ENCODE data around the gene ZNF652.
"Not testable (repeated sequence)": the region's sequence is repeated elsewhere in the genome, so short reads cannot be mapped to it uniquely, and the experiment has no call there.

Gene ZNF652

GRCh38 chr17:49298371-49298976, 63.6 kb downstream of the ZNF652 start:
- no peak for DNase-seq

- DNase-seq = no peak
Observed at GRCh38 chr17:49297141-49297540, 64.9 kb downstream of the ZNF652 start.

- no peak for DNase-seq
Observed at GRCh38 chr17:49294122-49294521, 67.9 kb downstream of the ZNF652 start.

DNA sequence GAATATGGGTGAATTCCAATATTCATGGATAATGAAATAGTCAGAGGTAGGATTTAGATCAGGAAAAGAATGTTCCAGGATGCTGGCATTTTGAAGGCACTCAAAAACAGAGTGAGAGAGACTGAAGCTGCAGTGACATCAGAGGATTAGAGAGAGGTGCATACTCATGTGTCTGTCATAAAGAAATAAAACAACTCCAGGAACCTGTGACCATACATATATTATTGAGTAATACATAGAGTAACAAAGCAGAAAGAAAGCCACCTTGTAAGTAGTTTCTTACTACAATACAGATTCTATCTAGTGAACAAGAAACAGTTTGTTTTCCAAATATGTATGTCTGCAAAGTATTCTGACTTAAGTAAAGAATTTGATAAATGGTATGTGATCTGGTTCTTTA, 69.1 kb downstream of the ZNF652 start:
- DNase-seq = no peak

GRCh38 chr17:49291929-49292328, 70.1 kb downstream of the ZNF652 start:
- no peak for DNase-seq

GRCh38 chr17:49290690-49291359, 71.2 kb downstream of the ZNF652 start:
- DNase-seq = no peak

DNA sequence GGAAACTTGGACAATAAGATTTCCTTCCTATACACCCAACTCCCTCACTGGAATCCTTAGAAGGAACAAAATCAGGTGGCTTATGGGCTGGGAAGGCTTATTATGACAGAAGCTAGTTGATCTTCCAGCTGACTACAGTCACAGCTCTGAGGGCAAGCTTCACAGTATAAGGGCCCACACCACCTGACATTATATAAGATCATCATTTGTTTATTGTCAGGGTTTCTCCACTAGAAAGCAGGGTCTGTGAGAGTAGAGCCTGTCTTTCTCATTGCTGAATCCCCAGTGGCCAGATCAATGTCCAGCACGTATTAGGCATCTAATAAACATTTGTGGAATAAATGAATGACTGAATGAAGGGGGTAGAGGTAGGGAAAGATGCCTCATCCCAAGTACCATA, 73.7 kb downstream of the ZNF652 start:
- no peak for DNase-seq

DNA sequence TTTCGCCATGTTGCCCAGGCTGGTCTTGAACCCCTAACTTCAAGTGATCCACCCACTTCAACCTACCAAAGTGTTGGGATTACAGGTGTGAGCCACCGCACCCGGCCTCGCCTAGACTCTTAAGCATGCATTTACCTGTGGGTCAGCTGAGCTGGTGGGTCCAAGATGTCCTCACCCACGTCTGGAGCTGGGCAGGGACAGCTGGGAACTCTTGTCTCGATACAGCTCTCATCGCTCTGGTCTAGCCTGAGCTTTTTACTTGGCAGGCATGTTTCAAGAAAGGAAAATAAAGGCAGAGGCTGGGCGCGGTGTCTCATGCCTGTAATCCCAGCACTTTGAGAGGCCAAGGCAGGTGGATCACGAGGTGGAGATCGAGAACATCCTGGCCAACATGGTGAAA, 74.6 kb downstream of the ZNF652 start:
- DNase-seq = no peak

DNA sequence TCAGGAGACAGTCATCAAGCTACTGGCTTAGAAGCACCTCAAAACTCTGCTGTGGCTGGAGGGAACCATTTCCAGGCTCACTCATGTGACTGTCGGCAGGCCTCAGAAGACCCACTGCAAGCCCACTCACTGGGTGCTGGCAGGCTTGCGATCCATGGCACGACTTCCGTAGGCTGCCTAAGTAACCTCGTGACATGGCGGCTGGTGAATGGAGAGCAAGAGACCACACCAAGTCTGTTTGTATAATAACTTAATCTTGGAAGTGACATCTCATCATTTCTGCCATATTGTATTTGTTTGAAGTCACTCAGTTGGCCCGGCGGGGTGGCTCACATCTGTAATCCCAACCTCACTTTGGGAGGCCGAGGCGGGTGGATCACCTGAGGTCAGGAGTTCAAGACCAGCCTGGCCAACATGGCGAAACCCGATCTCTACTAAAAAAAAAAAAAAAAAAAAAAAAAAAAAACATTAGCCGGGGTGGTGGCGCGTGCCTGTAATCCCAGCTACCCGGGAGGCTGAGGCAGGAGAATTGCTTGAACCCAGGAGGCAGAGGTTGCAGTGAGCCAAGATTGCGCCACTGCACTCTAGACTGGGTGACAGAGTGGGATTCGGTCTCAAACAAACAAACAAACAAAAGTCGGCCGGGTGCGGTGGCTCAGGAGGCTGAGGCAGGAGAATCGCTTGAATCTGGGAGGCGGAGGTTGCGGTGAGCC, 75.6 kb downstream of the ZNF652 start:
- not testable (repeated sequence) for DNase-seq

- DNase-seq = no peak
Observed at GRCh38 chr17:49285716-49286115, 76.3 kb downstream of the ZNF652 start.

GRCh38 chr17:49280918-49281317, 81.1 kb downstream of the ZNF652 start:
- DNase-seq = no peak

GRCh38 chr17:49280061-49280460, 82.0 kb downstream of the ZNF652 start:
- no peak for DNase-seq

DNA sequence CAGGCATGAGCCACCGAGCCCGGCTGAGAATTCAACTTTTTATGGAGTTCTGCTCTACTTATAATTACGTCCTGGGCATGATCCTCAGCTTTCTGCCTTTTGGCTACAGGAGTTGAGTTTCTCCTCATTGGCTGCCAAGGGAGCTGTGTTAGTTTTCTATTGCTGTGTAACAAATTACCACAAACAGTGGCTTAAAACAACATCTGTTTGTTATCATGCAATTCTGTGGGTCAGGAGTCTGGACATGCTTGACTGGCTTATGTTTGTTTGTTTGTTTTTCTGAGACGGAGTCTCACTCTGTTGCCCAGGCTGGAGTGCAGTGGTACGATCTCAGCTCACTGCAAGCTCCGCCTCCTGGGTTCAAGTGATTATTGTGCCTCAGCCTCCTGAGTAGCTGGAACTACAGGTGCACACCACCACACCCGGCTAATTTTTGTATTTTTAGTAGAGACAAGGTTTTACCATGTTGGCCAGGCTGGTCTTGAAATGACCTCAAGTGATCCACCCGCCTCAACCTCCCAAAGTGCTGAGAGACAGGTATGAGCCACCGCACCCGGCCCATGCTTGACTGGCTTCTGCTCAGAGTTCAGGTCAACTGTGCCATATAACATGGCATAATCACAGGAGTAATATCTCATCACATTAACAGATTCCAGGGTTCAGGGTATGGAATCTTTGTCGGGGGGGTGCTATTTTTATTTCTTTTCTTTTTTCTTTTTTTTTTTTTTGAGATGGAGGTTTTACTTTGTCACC, 82.6 kb downstream of the ZNF652 start:
- not testable (repeated sequence) for DNase-seq

GRCh38 chr17:49278076-49278475, 84.0 kb downstream of the ZNF652 start:
- DNase-seq = no peak

DNA sequence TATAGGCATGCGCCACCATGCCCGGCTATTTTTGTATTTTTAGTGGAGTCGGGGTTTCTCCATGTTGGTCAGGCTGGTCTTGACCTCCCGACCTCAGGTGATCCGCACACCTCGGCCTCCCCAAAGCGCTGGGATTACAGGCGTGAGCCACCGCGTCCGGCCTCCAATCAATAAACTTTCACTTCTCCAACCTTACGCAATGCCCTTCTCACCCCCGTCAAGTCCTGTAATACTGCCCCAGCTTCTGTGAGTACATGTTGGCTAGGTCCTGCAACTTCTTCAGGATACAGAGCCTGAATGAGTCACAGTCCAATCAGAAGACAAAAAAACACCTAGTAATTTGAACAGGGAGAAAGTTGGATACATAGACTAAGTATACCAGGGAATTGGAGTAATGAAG, 84.4 kb downstream of the ZNF652 start:
- no peak for DNase-seq

- not testable (repeated sequence) for DNase-seq
Observed at GRCh38 chr17:49275981-49276380, 86.1 kb downstream of the ZNF652 start.

- DNase-seq = no peak
Observed at GRCh38 chr17:49269356-49269755, 92.7 kb downstream of the ZNF652 start.

DNA sequence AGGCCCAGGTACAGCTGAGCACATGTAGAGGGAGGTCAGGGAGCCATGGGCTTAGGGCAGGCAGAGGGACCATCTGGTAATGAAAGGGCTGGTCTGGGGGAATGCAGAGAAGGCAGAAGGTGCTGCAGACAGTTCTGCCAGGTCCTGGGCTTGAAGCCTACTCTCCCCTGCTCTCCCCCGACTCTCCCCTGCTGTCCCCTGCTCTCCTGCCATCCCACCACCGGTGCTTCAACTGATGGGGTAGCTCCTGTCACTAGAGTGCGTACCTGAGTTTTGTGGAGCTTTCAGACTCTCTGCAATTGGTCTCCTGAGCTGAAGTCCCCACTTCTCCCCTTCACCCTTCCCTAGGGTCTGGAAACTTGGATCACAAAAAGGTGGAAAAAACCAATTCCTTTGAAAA, 94.1 kb downstream of the ZNF652 start:
- DNase-seq = no peak

- DNase-seq = no peak
Observed at GRCh38 chr17:49266233-49266632, 95.8 kb downstream of the ZNF652 start.

DNA sequence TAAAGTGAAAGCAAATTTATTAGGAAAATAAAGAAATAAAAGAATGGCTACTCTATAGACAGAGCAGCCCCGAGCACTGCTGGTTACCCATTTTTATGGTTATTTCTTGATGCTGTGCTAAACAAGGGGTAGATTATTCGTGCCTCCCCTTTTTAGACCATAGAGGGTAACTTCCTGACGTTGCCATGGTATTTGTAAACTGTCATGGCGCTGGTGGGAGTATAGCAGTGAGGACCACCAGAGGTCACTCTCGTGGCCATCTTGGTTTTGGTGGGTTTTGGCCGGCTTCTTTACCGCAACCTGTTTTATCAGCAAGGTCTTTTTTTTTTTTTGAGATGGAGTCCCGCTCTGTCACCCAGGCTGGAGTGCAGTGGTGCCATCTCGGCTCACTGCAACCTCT, 100.5 kb downstream of the ZNF652 start:
- DNase-seq = not testable (repeated sequence)

DNA sequence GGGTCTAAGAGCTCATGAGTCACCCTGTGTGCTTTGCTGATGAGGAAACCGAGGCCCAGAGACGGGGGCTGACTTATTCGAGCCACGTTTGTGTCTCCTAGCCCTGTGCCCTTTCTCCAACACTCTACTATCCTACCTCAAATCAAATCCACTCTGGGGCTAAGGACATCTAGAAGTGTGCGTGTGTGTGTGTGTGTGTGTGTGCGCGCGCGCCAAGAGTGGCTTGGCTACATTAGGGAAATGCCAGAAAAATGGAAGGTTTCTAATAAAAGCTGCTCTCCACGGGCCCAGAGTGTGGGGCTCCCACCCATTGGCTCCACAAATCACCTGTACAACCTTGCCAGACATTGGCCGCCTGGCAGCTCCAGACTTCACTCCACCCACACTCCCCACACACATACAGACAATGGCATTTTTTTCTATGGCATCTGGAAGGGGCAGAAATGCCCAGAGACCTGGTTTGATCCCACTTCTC, 101.2 kb downstream of the ZNF652 start:
- DNase-seq = no peak

DNA sequence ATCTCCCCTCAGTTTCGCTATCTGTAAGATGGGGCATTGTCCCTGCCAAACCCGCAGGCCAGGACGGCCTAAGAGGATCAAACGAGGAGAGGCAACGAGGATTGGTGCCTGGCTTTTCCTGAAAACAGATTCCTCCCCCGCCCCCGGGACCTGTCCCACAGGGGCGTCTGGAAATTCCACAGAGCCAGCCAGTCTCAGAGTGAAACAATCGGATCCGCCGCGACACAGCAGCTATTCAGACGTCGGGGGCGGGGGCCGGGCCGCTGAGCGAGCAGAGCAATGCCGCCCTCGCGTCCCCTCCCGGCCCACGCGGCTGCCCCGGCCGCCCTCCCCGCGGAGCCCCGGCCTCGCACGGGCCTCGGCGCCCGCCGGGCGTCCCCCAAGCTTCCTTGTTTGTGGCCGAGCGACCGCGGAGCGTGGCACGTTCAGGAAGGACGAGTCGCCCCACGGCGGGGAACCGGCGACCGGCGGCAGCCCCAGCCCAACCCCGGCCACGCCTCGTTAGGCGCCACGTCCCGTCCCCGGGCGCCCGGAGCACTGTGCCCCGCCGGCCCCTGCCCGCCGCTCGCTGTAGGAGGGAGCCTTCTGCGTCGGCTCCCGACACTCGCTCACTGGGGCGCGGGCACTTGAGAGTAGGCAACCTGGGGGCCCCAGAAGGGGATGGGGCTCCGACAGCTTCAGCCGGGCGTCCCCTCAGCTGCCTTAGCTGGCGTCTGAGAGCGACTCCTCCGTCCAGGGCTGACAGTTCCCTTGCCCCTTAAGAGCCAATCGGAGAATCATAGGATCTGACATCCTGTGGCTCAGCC, 101.8 kb downstream of the ZNF652 start:
- DNase-seq = peak; percentile 43

GRCh38 chr17:49259663-49260010, 102.4 kb downstream of the ZNF652 start:
- no peak for DNase-seq

Data from activated gamma-delta T cell treated with Interleukin-2 at 50 U/mL for 16 hours (primary cell).